Naive thymus-derived CD4-positive, alpha-beta T cell (primary cell): Measurements from ENCODE around the gene P2RY13. TPM values are rescaled to one million over a fixed set of nuclear protein-coding genes. Genes with fewer than 3 reads are reported as not detected.

Experiments
- ATAC-seq: fragments of 150-1000 bp; cut with Tn5 transposase; 2 replicates; pipeline ENCODE4 v1.10.0; 2021; ENCODE audit warnings: mild to moderate bottlenecking, moderate library complexity
- CTCF ChIA-PET: fragments of 350-600 bp; sonication (Branson Sonifier 250); formaldehyde crosslinking; loops from one replicate; lab custom pipeline; 2021; ENCODE audit warnings: antibody characterized with exemption; lab: Charles Lee
- POLR2A ChIA-PET: fragments of 350-600 bp; sonication (Branson Sonifier 250); formaldehyde crosslinking; loops from one replicate; lab custom pipeline; 2021; ENCODE audit warnings: antibody characterized with exemption, inconsistent platforms; lab: Charles Lee
- DNase-seq, 9 donors: peaks; one replicate each; pipeline versions ENCODE4 v3.0.0 to v3.0.0-alpha.2; 2020 to 2022; ENCODE audit warnings: mixed read lengths in 1 of 9
- H3K27ac ChIP-seq: one replicate; pipeline ENCODE4 v1.7.0; 2013; ENCODE audit warnings: mild to moderate bottlenecking, low read depth, low read length, moderate library complexity
- H3K27me3 ChIP-seq, 2 donors: one replicate each; pipeline ENCODE4 v1.7.0; 2013; ENCODE audit warnings: low read length in 2 of 2, mild to moderate bottlenecking in 2 of 2, moderate library complexity in 2 of 2; ENCODE audit not compliant: control insufficient read depth in 2 of 2, insufficient read depth in 2 of 2
- H3K36me3 ChIP-seq, 3 experiments: 1 replicate in 2 of 3; 2 replicates in 1 of 3; pipeline ENCODE4 v1.7.0; 2013; ENCODE audit warnings: low read length in 3 of 3, mild to moderate bottlenecking in 3 of 3, moderate library complexity in 1 of 3; ENCODE audit not compliant: insufficient read depth in 3 of 3, control insufficient read depth in 2 of 3
- H3K4me1 ChIP-seq, 2 donors: one replicate each; pipeline ENCODE4 v1.7.0; 2013; ENCODE audit warnings: low read length in 2 of 2, mild to moderate bottlenecking in 2 of 2, moderate library complexity in 1 of 2; ENCODE audit not compliant: control insufficient read depth in 2 of 2, insufficient read depth in 2 of 2
- H3K4me3 ChIP-seq: 2 replicates; pipeline ENCODE4 v1.7.0; 2013; ENCODE audit warnings: mild to moderate bottlenecking, low read length
- H3K9me3 ChIP-seq, 3 experiments: 1 replicate in 2 of 3; 2 replicates in 1 of 3; pipeline ENCODE4 v1.7.0; 2013; ENCODE audit warnings: low read length in 3 of 3; ENCODE audit not compliant: control insufficient read depth in 2 of 3
- H3K27ac Mint-ChIP-seq, 9 donors: one replicate each; pipeline ENCODE4 v1.8.0; 2020 to 2022; ENCODE audit warnings: mixed read lengths in 9 of 9, mild to moderate bottlenecking in 8 of 9, moderate library complexity in 5 of 9, inconsistent platforms in 2 of 9
- H3K27me3 Mint-ChIP-seq, 5 donors: one replicate each; pipeline ENCODE4 v1.8.0; 2021 to 2022; ENCODE audit warnings: mixed read lengths in 5 of 5, mild to moderate bottlenecking in 1 of 5
- H3K36me3 Mint-ChIP-seq, 5 donors: one replicate each; pipeline ENCODE4 v1.8.0; 2020 to 2022; ENCODE audit warnings: mixed read lengths in 5 of 5, mild to moderate bottlenecking in 3 of 5, inconsistent platforms in 1 of 5
- H3K4me1 Mint-ChIP-seq, 7 donors: one replicate each; pipeline ENCODE4 v1.8.0; 2020 to 2022; ENCODE audit warnings: mixed read lengths in 7 of 7, mild to moderate bottlenecking in 3 of 7, inconsistent platforms in 1 of 7
- H3K4me3 Mint-ChIP-seq, 10 donors: one replicate each; pipeline ENCODE4 v1.8.0; 2020 to 2022; ENCODE audit warnings: mild to moderate bottlenecking in 10 of 10, mixed read lengths in 10 of 10, moderate library complexity in 6 of 10, inconsistent platforms in 2 of 10
- H3K9me3 Mint-ChIP-seq, 11 donors: one replicate each; pipeline ENCODE4 v1.8.0; 2020 to 2022; ENCODE audit warnings: mixed read lengths in 11 of 11, mild to moderate bottlenecking in 4 of 11, inconsistent platforms in 1 of 11, moderate library complexity in 1 of 11
- intact Hi-C, 2 donors: fragments of 100-400 bp; cut with micrococcal nuclease; formaldehyde crosslinking; loops; one replicate each; pipeline ENCODE4 v1.15.1; 2023
- polyA plus RNA-seq, 2 donors: library from polyadenylated mRNA; unstranded; fragments of 300-500 nt; fragmentation: Illumina TruSeq; gene quantifications; one replicate each; pipeline ENCODE4 v1.2.3, GENCODE V29; 2021
- total RNA-seq, 6 experiments: library from RNA in 5 of 6; stranded (reverse) in 5 of 6; gene quantifications; 1 replicate in 5 of 6; 2 replicates in 1 of 6; pipeline ENCODE4 v1.2.3 and lab custom pipeline; 2021 to 2026

P2RY13 gene
- total and polyA plus RNA-seq, 7 experiments from 2014 or later = 0.13 to 11.4 TPM; not detected in 5

- POLR2A ChIA-PET = no interaction called here
- H3K27me3 Mint-ChIP-seq = peaks cover 10 to 30% (median 19%) of the 10 kb centered on the region in 5 donors
These were observed 1.7 kb downstream of the P2RY13 start for GRCh38 chr3:151327571-151328198.

DNA sequence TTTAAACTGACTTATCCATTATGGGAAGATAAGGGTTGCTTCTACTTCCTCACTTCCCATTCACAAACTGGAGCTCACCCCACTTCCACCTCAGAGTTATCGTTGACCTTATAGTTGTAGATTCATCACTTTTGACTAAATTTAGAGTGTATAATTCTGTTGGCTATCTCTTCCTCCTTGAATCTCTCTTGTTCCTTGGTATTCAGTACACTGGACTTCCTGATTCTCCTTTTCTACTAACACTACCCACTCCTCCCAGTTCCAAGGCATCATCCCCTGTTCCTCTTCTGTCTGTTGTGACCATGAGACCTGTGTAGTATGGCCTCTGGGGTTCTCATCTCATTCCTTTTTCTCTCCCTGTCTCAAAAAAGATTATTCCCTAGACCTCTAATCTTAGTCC lies 6.8 kb downstream of the P2RY13 start:
- Mint-ChIP-seq H3K9me3 (peaks cover 0 to 4% (median 0%) of the 10 kb centered on the region in 11 donors), H3K4me1 (peaks cover 0 to 2% (median 0%) of the 10 kb centered on the region in 7 donors), H3K36me3 (peaks cover 0 to 3% (median 0%) of the 10 kb centered on the region in 5 donors), H3K27ac (no peak overlapping the region), H3K4me3 (no peak overlapping the region), H3K27me3 (peaks cover 0 to 15% (median 11%) of the 10 kb centered on the region in 5 donors)
- H3K27ac ChIP-seq = no peak overlapping the region
- ATAC-seq = no peak
- DNase-seq = no peak
- no peaks in the 10 kb centered on the region for H3K9me3 ChIP-seq
- no peaks in the 10 kb centered on the region for H3K4me1 ChIP-seq
- no peaks in the 10 kb centered on the region for H3K27me3 ChIP-seq
- CTCF ChIA-PET = no interaction called here
- intact Hi-C loops = no loop called here
- H3K4me3 ChIP-seq = no peak overlapping the region
- POLR2A ChIA-PET = no interaction called here
- no peaks in the 10 kb centered on the region for H3K36me3 ChIP-seq

More at GRCh38 chr3:151327571-151328198, 1.7 kb downstream of the P2RY13 start:
- H3K4me3 Mint-ChIP-seq = no peak overlapping the region
- intact Hi-C loops = loop anchor here (1.0 to 5.0 kb wide), 5 partner anchors 45 to 171 kb away; no protein-coding TSS in a partner anchor
- no peak overlapping the region for H3K27ac ChIP-seq
- CTCF ChIA-PET = interaction anchor here (0.6 to 1.9 kb wide), 5 partner anchors 19 to 1720 kb away, joined by 3 to 8 read pairs (median 5); no protein-coding TSS in a partner anchor
- ATAC-seq (no peak), DNase-seq (no peak)
- peaks cover 4 to 7% (median 6%) of the 10 kb centered on the region in 7 donors for H3K4me1 Mint-ChIP-seq
- no peaks in the 10 kb centered on the region for H3K9me3 ChIP-seq
- H3K4me1 ChIP-seq = no peaks in the 10 kb centered on the region
- H3K36me3 ChIP-seq = no peaks in the 10 kb centered on the region
- H3K9me3 Mint-ChIP-seq = peaks cover 0 to 1% (median 0%) of the 10 kb centered on the region in 11 donors
- no peak overlapping the region for H3K4me3 ChIP-seq
- H3K36me3 Mint-ChIP-seq = no peaks in the 10 kb centered on the region
- H3K27ac Mint-ChIP-seq = no peak overlapping the region
- H3K27me3 ChIP-seq = no peaks in the 10 kb centered on the region

DNA sequence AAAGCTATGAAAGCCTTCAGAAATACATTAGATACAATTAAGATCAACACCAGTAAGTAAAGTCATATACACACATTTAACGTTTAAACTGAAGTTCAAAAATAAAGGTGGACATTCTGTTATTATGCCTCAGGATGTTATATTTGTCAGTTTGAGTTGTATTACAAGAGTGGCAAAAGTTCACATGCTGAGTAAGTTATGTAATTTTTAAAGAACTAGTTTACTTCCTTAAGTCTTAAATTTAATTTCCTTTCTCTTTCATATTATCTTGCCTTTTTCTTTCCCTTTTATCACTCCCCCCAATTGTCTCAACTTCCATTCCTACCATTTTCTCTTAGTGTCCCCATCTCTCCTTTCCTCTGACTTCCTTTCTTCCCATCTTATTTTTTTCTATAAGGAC lies 7.8 kb downstream of the P2RY13 start:
- Histone ChIP-seq H3K9me3 (no peaks in the 10 kb centered on the region), H3K36me3 (no peaks in the 10 kb centered on the region), H3K4me1 (no peaks in the 10 kb centered on the region), H3K27me3 (no peaks in the 10 kb centered on the region), H3K4me3 (no peak overlapping the region), H3K27ac (no peak overlapping the region)
- Mint-ChIP-seq H3K4me1 (peaks cover 0 to 5% (median 0%) of the 10 kb centered on the region in 7 donors), H3K4me3 (no peak overlapping the region), H3K36me3 (peaks cover 0 to 3% (median 0%) of the 10 kb centered on the region in 5 donors), H3K27me3 (peaks cover 0 to 14% (median 6%) of the 10 kb centered on the region in 5 donors), H3K27ac (no peak overlapping the region), H3K9me3 (peaks cover 0 to 4% (median 0%) of the 10 kb centered on the region in 11 donors)
- CTCF ChIA-PET = interaction anchor here (1.2 kb wide), 1 partner anchor 93 kb away, joined by 3 read pairs; no protein-coding TSS in a partner anchor
- POLR2A ChIA-PET = no interaction called here
- DNase-seq (no peak), ATAC-seq (no peak)
- intact Hi-C loops = no loop called here

DNA sequence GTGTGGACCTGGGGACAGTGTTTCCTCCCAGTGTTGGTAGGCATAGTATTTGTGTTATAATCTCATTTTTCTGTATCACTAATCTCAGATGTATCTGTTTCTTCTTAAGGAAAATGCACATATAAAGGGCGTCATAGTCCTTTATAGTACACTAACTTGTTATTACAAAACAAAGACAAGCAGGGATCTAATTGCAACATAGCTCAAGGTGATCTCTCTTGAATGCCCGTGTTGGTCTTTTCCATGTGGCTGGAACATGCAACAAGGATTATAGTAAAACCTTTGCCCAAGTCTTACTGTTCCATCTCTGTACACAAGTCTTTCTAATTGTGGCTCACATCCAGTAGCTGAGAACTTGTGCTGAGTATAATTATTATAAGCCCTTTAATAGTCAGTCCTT lies 9.2 kb downstream of the P2RY13 start:
- DNase-seq (no peak), ATAC-seq (no peak)
- peaks cover 0 to 3% (median 0%) of the 10 kb centered on the region in 5 donors for H3K36me3 Mint-ChIP-seq
- no peaks in the 10 kb centered on the region for H3K27me3 ChIP-seq
- H3K27ac Mint-ChIP-seq = no peak overlapping the region
- peaks cover 0 to 4% (median 0%) of the 10 kb centered on the region in 11 donors for H3K9me3 Mint-ChIP-seq
- no peak overlapping the region for H3K27ac ChIP-seq
- intact Hi-C loops = no loop called here
- no peaks in the 10 kb centered on the region for H3K4me1 ChIP-seq
- H3K4me1 Mint-ChIP-seq = peaks cover 0 to 11% (median 0%) of the 10 kb centered on the region in 7 donors
- no peaks in the 10 kb centered on the region for H3K36me3 ChIP-seq
- POLR2A ChIA-PET = no interaction called here
- no peaks in the 10 kb centered on the region for H3K9me3 ChIP-seq
- CTCF ChIA-PET = no interaction called here
- H3K4me3 ChIP-seq = no peak overlapping the region
- H3K4me3 Mint-ChIP-seq = no peak overlapping the region
- H3K27me3 Mint-ChIP-seq = peaks cover 0 to 4% (median 0%) of the 10 kb centered on the region in 5 donors

GRCh38 chr3:151319628-151320027 lies 9.7 kb downstream of the P2RY13 start:
- ATAC-seq = no peak

GRCh38 chr3:151318991-151319390 lies 10.4 kb downstream of the P2RY13 start:
- peaks cover 0 to 6% (median 0%) of the 10 kb centered on the region in 5 donors for H3K27me3 Mint-ChIP-seq
- ATAC-seq (peak; percentile 51), DNase-seq (no peak)
- Histone ChIP-seq H3K36me3 (no peaks in the 10 kb centered on the region), H3K9me3 (no peaks in the 10 kb centered on the region), H3K27me3 (no peaks in the 10 kb centered on the region), H3K4me1 (no peaks in the 10 kb centered on the region), H3K4me3 (no peak overlapping the region), H3K27ac (no peak overlapping the region)
- intact Hi-C loops = no loop called here
- POLR2A ChIA-PET = no interaction called here
- peaks cover 0 to 3% (median 0%) of the 10 kb centered on the region in 5 donors for H3K36me3 Mint-ChIP-seq
- no peak overlapping the region for H3K27ac Mint-ChIP-seq
- H3K4me1 Mint-ChIP-seq = peaks cover 0 to 11% (median 0%) of the 10 kb centered on the region in 7 donors
- H3K9me3 Mint-ChIP-seq = peaks cover 0 to 4% (median 0%) of the 10 kb centered on the region in 11 donors
- CTCF ChIA-PET = interaction anchor here (0.6 kb wide), 1 partner anchor 11 kb away, joined by 3 read pairs; no protein-coding TSS in a partner anchor
- H3K4me3 Mint-ChIP-seq = no peak overlapping the region

More at GRCh38 chr3:151319628-151320027, 9.7 kb downstream of the P2RY13 start:
- H3K36me3 ChIP-seq = no peaks in the 10 kb centered on the region
- no peak overlapping the region for H3K27ac ChIP-seq
- H3K9me3 ChIP-seq = no peaks in the 10 kb centered on the region
- Mint-ChIP-seq H3K36me3 (peaks cover 0 to 3% (median 0%) of the 10 kb centered on the region in 5 donors), H3K4me3 (no peak overlapping the region), H3K27me3 (peaks cover 0 to 6% (median 0%) of the 10 kb centered on the region in 5 donors), H3K27ac (no peak overlapping the region), H3K4me1 (peaks cover 0 to 11% (median 0%) of the 10 kb centered on the region in 7 donors), H3K9me3 (peaks cover 0 to 4% (median 0%) of the 10 kb centered on the region in 11 donors)
- no peaks in the 10 kb centered on the region for H3K27me3 ChIP-seq
- DNase-seq = no peak
- POLR2A ChIA-PET = no interaction called here
- CTCF ChIA-PET = no interaction called here
- intact Hi-C loops = no loop called here
- no peak overlapping the region for H3K4me3 ChIP-seq
- H3K4me1 ChIP-seq = no peaks in the 10 kb centered on the region
